DOHH2 (cell line): ENCODE measurements around the gene CAB39L.

ENCODE experiments used
- H3F3A ChIP-seq: fragments of 200-600 bp; sonication (generic), shearing (Covaris generic); 2 replicates; pipeline ENCODE4 v1.6.0; 2016; ENCODE audit warnings: antibody characterized with exemption, mild to moderate bottlenecking; ENCODE audit not compliant: control insufficient read depth, insufficient read depth
- H3K27ac ChIP-seq: fragments of 200-600 bp; sonication (generic); 2 replicates; pipeline ENCODE4 v1.5.1; 2014; ENCODE audit warnings: low read depth, mild to moderate bottlenecking, low read length, moderate library complexity
- H3K27me3 ChIP-seq: fragments of 200-600 bp; sonication (generic); 2 replicates; pipeline ENCODE4 v1.6.1; 2014; ENCODE audit warnings: mild to moderate bottlenecking, low read length, mixed read lengths; ENCODE audit not compliant: control insufficient read depth
- H3K36me3 ChIP-seq: fragments of 200-600 bp; sonication (generic); 2 replicates; pipeline ENCODE4 v1.6.1; 2014; ENCODE audit warnings: mild to moderate bottlenecking, low read length, moderate library complexity, mixed read lengths; ENCODE audit not compliant: control insufficient read depth
- H3K4me1 ChIP-seq: fragments of 200-600 bp; sonication (generic); 2 replicates; pipeline ENCODE4 v1.6.1; 2014; ENCODE audit warnings: mild to moderate bottlenecking, low read length, mixed read lengths; ENCODE audit not compliant: control insufficient read depth
- H3K4me2 ChIP-seq: fragments of 200-600 bp; sonication (generic); 2 replicates; pipeline ENCODE4 v1.6.0; 2014; ENCODE audit warnings: mild to moderate bottlenecking, low read length, moderate library complexity
- H3K4me3 ChIP-seq: fragments of 200-600 bp; sonication (generic); 2 replicates; pipeline ENCODE4 v1.5.1; 2014; ENCODE audit warnings: mild to moderate bottlenecking, low read length, mixed read lengths
- H3K79me2 ChIP-seq: fragments of 200-600 bp; sonication (generic); 2 replicates; pipeline ENCODE4 v1.6.1; 2014; ENCODE audit warnings: mild to moderate bottlenecking, low read length, mixed read lengths; ENCODE audit not compliant: control insufficient read depth
- H3K9me2 ChIP-seq: fragments of 200-600 bp; sonication (generic); replicated peaks from 2 replicates; pipeline ENCODE4 v1.6.1; 2014; ENCODE audit warnings: mild to moderate bottlenecking, low read length, mixed read lengths; ENCODE audit not compliant: control insufficient read depth
- H3K9me3 ChIP-seq: fragments of 200-600 bp; sonication (generic); 2 replicates; pipeline ENCODE4 v1.6.1; 2014; ENCODE audit warnings: antibody characterized with exemption, low read length, mixed read lengths; ENCODE audit not compliant: control insufficient read depth, insufficient read depth
- H4K20me1 ChIP-seq: fragments of 200-600 bp; sonication (generic); 2 replicates; pipeline ENCODE4 v1.6.0; 2014; ENCODE audit warnings: low read depth, mild to moderate bottlenecking, antibody characterized with exemption, low read length, moderate library complexity; ENCODE audit not compliant: control insufficient read depth, insufficient read depth
- EZH2phosphoT487 ChIP-seq: fragments of 200-600 bp; sonication (generic); IDR thresholded peaks from 2 replicates; pipeline ENCODE4 v1.6.1; 2017; ENCODE audit warnings: borderline replicate concordance, mild to moderate bottlenecking, antibody characterized with exemption, low read length, moderate library complexity, mixed read lengths
- TF ChIP-seq, protein P1 (sequence below): fragments of 200-600 bp; sonication (generic); IDR thresholded peaks from one replicate; pipeline ENCODE4 v1.5.1; 2014; ENCODE audit warnings: antibody characterized with exemption, mild to moderate bottlenecking, low read depth, low read length; ENCODE audit not compliant: poor library complexity, severe bottlenecking

The CAB39L gene

DNA sequence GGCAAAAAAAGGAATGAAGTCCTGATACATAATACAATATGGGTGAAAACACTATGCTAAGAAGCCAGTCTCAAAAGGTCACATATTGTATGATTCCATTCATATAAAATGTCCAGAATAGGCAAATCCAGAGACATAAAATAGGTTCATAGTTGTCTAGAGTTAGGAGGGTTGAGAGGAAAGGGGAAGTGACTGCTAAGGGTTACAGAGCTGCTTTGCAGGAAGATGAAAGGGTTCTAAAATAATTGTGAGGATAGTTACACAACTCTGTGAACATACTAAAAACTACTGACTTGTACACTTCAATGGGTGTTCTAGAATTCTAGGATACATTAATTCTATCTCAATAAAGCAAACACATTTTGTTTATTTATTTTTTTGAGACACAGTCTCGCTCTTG is 25.7 kb downstream of the CAB39L start:
- no peaks in the 10 kb centered on the region for H3K36me3 ChIP-seq
- H3K27ac ChIP-seq = no peak overlapping the region
- no peaks in the 10 kb centered on the region for H3K27me3 ChIP-seq
- peak overlapping the region; percentile 31 for H3K4me3 ChIP-seq
- no peaks in the 10 kb centered on the region for H3K9me3 ChIP-seq
- H3K4me2 ChIP-seq = peak overlapping the region; percentile 55
- peaks cover 26% of the 10 kb centered on the region for H3K4me1 ChIP-seq
- TF ChIP-seq, protein P1, sequence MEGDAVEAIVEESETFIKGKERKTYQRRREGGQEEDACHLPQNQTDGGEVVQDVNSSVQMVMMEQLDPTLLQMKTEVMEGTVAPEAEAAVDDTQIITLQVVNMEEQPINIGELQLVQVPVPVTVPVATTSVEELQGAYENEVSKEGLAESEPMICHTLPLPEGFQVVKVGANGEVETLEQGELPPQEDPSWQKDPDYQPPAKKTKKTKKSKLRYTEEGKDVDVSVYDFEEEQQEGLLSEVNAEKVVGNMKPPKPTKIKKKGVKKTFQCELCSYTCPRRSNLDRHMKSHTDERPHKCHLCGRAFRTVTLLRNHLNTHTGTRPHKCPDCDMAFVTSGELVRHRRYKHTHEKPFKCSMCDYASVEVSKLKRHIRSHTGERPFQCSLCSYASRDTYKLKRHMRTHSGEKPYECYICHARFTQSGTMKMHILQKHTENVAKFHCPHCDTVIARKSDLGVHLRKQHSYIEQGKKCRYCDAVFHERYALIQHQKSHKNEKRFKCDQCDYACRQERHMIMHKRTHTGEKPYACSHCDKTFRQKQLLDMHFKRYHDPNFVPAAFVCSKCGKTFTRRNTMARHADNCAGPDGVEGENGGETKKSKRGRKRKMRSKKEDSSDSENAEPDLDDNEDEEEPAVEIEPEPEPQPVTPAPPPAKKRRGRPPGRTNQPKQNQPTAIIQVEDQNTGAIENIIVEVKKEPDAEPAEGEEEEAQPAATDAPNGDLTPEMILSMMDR = no peak
- no peak for TF ChIP-seq EZH2phosphoT487
- H4K20me1 ChIP-seq = no peaks in the 10 kb centered on the region
- H3F3A ChIP-seq = peaks cover 2% of the 10 kb centered on the region; the same call in 1 of the 2 replicates
- H3K79me2 ChIP-seq = no peaks in the 10 kb centered on the region
- no peaks in the 10 kb centered on the region for H3K9me2 ChIP-seq

GRCh38 chr13:49417161-49417560 is 26.7 kb downstream of the CAB39L start:
- Histone ChIP-seq H4K20me1 (no peaks in the 10 kb centered on the region), H3K4me1 (peaks cover 26% of the 10 kb centered on the region), H3K4me2 (no peak overlapping the region), H3K27me3 (no peaks in the 10 kb centered on the region), H3K9me2 (no peaks in the 10 kb centered on the region), H3F3A (peaks cover 2% of the 10 kb centered on the region; the same call in 1 of the 2 replicates), H3K4me3 (no peak overlapping the region), H3K9me3 (no peaks in the 10 kb centered on the region), H3K79me2 (no peaks in the 10 kb centered on the region), H3K36me3 (no peaks in the 10 kb centered on the region), H3K27ac (no peak overlapping the region)
- no peak for TF ChIP-seq EZH2phosphoT487
- TF ChIP-seq, protein P1 = no peak

GRCh38 chr13:49412749-49413148 is 31.1 kb downstream of the CAB39L start:
- Histone ChIP-seq H3K9me3 (no peaks in the 10 kb centered on the region), H4K20me1 (no peaks in the 10 kb centered on the region), H3K4me1 (peaks cover 10% of the 10 kb centered on the region), H3K4me2 (no peak overlapping the region), H3K9me2 (no peaks in the 10 kb centered on the region), H3K27ac (no peak overlapping the region), H3K36me3 (no peaks in the 10 kb centered on the region), H3K79me2 (no peaks in the 10 kb centered on the region), H3K4me3 (no peak overlapping the region), H3F3A (0 out of 2 replicates have a peak, but pooled peaks cover 2% of the 10 kb centered on the region), H3K27me3 (no peaks in the 10 kb centered on the region)
- no peak for TF ChIP-seq EZH2phosphoT487
- TF ChIP-seq, protein P1 = no peak
